Measurements from ENCODE around the gene LAMC3. TPM values are rescaled to one million over a fixed set of nuclear protein-coding genes. Genes with fewer than 3 reads are reported as not detected.

The LAMC3 gene
- total RNA-seq, 2 donors from 2014 or later = 16.7 to 41.2 TPM

- Mint-ChIP-seq H3K27ac (peak overlapping the region; percentile 40), H3K4me3 (no peak overlapping the region), H3K36me3 (ENCODE audit: low read depth) (peaks cover 8% of the 10 kb centered on the region), H3K27me3 (ENCODE audit: insufficient read depth) (no peaks in the 10 kb centered on the region), H3K4me1 (no peaks in the 10 kb centered on the region), H3K9me3 (no peaks in the 10 kb centered on the region)
- Histone ChIP-seq H3K9ac (ENCODE audit: extremely low read depth, low read length, poor library complexity, severe bottlenecking) (no peak overlapping the region), H3K9me3 (ENCODE audit: control insufficient read depth, low read length) (no peaks in the 10 kb centered on the region), H3K4me3 (ENCODE audit: low read length) (no peak overlapping the region), H3K27ac (ENCODE audit: low read depth, low read length) (peak overlapping the region; percentile 17), H3K36me3 (ENCODE audit: control insufficient read depth, insufficient read depth, low read length) (no peaks in the 10 kb centered on the region), H3K27me3 (ENCODE audit: control insufficient read depth, insufficient read depth, low read length, poor library complexity, severe bottlenecking) (no peaks in the 10 kb centered on the region), H3K4me1 (ENCODE audit: control insufficient read depth, insufficient read depth, low read length) (no peaks in the 10 kb centered on the region)
- 86 to 87% methylated on average over 22 to 26 of the region's 26 CpGs for WGBS, 2 experiments (ENCODE audit: insufficient coverage in 1 of 2, insufficient read length in 1 of 2)
- no peak for TF ChIP-seq CTCF (conservative IDR thresholded peaks at IDR 0.05)
- DNase-seq = no peak
These were observed 28.6 kb downstream of the LAMC3 start for GRCh38 chr9:131037335-131038255.

GRCh38 chr9:131038256-131039128 lies 29.5 kb downstream of the LAMC3 start:
- TF ChIP-seq CTCF (conservative IDR thresholded peaks at IDR 0.05) = no peak
- H3K27ac Mint-ChIP-seq = peak overlapping the region; percentile 40
- H3K4me1 Mint-ChIP-seq = no peaks in the 10 kb centered on the region
- WGBS, 2 experiments (ENCODE audit: insufficient coverage in 1 of 2, insufficient read length in 1 of 2) = 94 to 97% methylated on average over 18 to 19 of the region's 19 CpGs
- H3K27me3 Mint-ChIP-seq (ENCODE audit: insufficient read depth) = no peaks in the 10 kb centered on the region
- H3K9ac ChIP-seq (ENCODE audit: extremely low read depth, low read length, poor library complexity, severe bottlenecking) = no peak overlapping the region
- H3K4me1 ChIP-seq (ENCODE audit: control insufficient read depth, insufficient read depth, low read length) = no peaks in the 10 kb centered on the region
- no peaks in the 10 kb centered on the region for H3K36me3 ChIP-seq (ENCODE audit: control insufficient read depth, insufficient read depth, low read length)
- peaks cover 8% of the 10 kb centered on the region for H3K36me3 Mint-ChIP-seq (ENCODE audit: low read depth)
- no peaks in the 10 kb centered on the region for H3K27me3 ChIP-seq (ENCODE audit: control insufficient read depth, insufficient read depth, low read length, poor library complexity, severe bottlenecking)
- no peaks in the 10 kb centered on the region for H3K9me3 ChIP-seq (ENCODE audit: control insufficient read depth, low read length)
- H3K4me3 ChIP-seq (ENCODE audit: low read length) = no peak overlapping the region
- H3K27ac ChIP-seq (ENCODE audit: low read depth, low read length) = no peak overlapping the region
- H3K4me3 Mint-ChIP-seq = no peak overlapping the region
- DNase-seq = no peak
- no peaks in the 10 kb centered on the region for H3K9me3 Mint-ChIP-seq

GRCh38 chr9:131039129-131039954 lies 30.4 kb downstream of the LAMC3 start:
- H3K4me3 Mint-ChIP-seq = no peak overlapping the region
- Histone ChIP-seq H3K27me3 (ENCODE audit: control insufficient read depth, insufficient read depth, low read length, poor library complexity, severe bottlenecking) (no peaks in the 10 kb centered on the region), H3K4me1 (ENCODE audit: control insufficient read depth, insufficient read depth, low read length) (no peaks in the 10 kb centered on the region), H3K9ac (ENCODE audit: extremely low read depth, low read length, poor library complexity, severe bottlenecking) (no peak overlapping the region), H3K9me3 (ENCODE audit: control insufficient read depth, low read length) (no peaks in the 10 kb centered on the region), H3K36me3 (ENCODE audit: control insufficient read depth, insufficient read depth, low read length) (no peaks in the 10 kb centered on the region), H3K4me3 (ENCODE audit: low read length) (no peak overlapping the region), H3K27ac (ENCODE audit: low read depth, low read length) (no peak overlapping the region)
- no peaks in the 10 kb centered on the region for H3K4me1 Mint-ChIP-seq
- H3K36me3 Mint-ChIP-seq (ENCODE audit: low read depth) = peaks cover 11% of the 10 kb centered on the region
- H3K27me3 Mint-ChIP-seq (ENCODE audit: insufficient read depth) = no peaks in the 10 kb centered on the region
- H3K27ac Mint-ChIP-seq = peak overlapping the region; percentile 53
- TF ChIP-seq CTCF (conservative IDR thresholded peaks at IDR 0.05) = no peak
- WGBS, 2 experiments (ENCODE audit: insufficient coverage in 1 of 2, insufficient read length in 1 of 2) = 89 to 94% methylated on average over 9 to 18 of the region's 18 CpGs
- no peaks in the 10 kb centered on the region for H3K9me3 Mint-ChIP-seq
- no peak for DNase-seq

All from endodermal cell (in vitro differentiated cells).